HG02884 (cell line): ENCODE measurements around the gene CENPO.

Experiments
- ATAC-seq: cut with Tn5 transposase; IDR thresholded peaks from one replicate; pipeline ENCODE4 v1.9.1; 2021; ENCODE audit warnings: mild to moderate bottlenecking, moderate library complexity; ENCODE audit not compliant: unreplicated experiment

The CENPO gene

GRCh38 chr2:24836206-24836605 is 43.0 kb downstream of the CENPO start:
- ATAC-seq, result no peak

GRCh38 chr2:24836706-24837105 is 43.5 kb downstream of the CENPO start:
- no peak for ATAC-seq

GRCh38 chr2:24837996-24838513 is 44.8 kb downstream of the CENPO start:
- no peak for ATAC-seq

- no peak for ATAC-seq
Observed at GRCh38 chr2:24838541-24838940, 45.3 kb downstream of the CENPO start.

GRCh38 chr2:24839729-24840128 is 46.5 kb downstream of the CENPO start:
- ATAC-seq, result no peak

- ATAC-seq, result no peak
Observed at GRCh38 chr2:24840164-24840869, 47.1 kb downstream of the CENPO start.

- no peak for ATAC-seq
Observed at GRCh38 chr2:24840962-24841945, 48.0 kb downstream of the CENPO start.

- no peak for ATAC-seq
Observed at GRCh38 chr2:24842081-24843050, 49.1 kb downstream of the CENPO start.

- ATAC-seq, result no peak
Observed at GRCh38 chr2:24843330-24843860, 50.2 kb downstream of the CENPO start.

- no peak for ATAC-seq
Observed at GRCh38 chr2:24844023-24844685, 50.9 kb downstream of the CENPO start.

GRCh38 chr2:24845691-24846090 is 52.5 kb downstream of the CENPO start:
- ATAC-seq, result no peak

GRCh38 chr2:24850944-24851343 is 57.7 kb downstream of the CENPO start:
- no peak for ATAC-seq

- ATAC-seq, result no peak
Observed at GRCh38 chr2:24852026-24852425, 58.8 kb downstream of the CENPO start.

GRCh38 chr2:24852431-24853020 is 59.3 kb downstream of the CENPO start:
- no peak for ATAC-seq

- no peak for ATAC-seq
Observed at GRCh38 chr2:24853046-24853445, 59.8 kb downstream of the CENPO start.

- ATAC-seq, result no peak
Observed at GRCh38 chr2:24853996-24854395, 60.8 kb downstream of the CENPO start.

- ATAC-seq, result no peak
Observed at GRCh38 chr2:24855022-24855622, 61.9 kb downstream of the CENPO start.

GRCh38 chr2:24855726-24856125 is 62.5 kb downstream of the CENPO start:
- ATAC-seq, result no peak

GRCh38 chr2:24856791-24857211 is 63.6 kb downstream of the CENPO start:
- no peak for ATAC-seq
